HG03378 (cell line): Measurements from ENCODE around the gene CCM2.
"Not testable (repeated sequence)": the region's sequence is repeated elsewhere in the genome, so short reads cannot be mapped to it uniquely, and the experiment has no call there.

ENCODE experiments used
- ATAC-seq: cut with Tn5 transposase; IDR thresholded peaks from one replicate; pipeline ENCODE4 v1.9.1; 2021; ENCODE audit warnings: mild to moderate bottlenecking, moderate library complexity; ENCODE audit not compliant: unreplicated experiment

CCM2 gene

DNA sequence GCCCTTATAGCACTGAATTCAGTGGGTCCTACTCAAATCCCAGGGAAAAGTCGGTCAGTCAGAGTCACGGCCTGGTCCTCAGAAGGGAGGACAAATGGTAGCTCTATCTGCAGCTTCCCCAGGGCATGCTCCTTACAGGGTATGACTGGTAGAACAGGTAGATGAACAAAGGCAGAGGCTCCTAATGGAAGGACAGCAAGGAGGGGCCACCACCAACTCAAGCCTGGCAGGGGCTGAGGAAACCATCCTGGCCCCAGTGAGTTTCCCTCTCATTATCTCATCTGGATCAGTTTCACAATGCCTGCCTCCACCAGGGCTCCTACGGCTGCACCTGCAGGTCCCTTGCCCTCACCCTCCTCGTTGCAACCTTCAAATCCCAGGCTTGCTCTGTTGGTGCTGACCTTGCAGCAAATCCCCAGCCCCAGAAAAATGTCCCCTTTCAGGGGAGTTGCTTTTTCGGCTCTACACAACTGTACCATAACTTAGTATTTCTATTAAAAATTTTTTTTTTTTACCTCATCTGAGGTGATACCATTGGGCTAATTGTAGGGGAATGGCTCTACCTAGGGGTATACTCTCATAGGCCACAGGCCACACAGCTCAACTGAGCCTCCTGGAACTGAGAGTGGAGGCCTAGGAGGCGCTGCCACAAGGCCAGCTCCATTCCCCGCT is 18.8 kb upstream of the CCM2 start:
- no peak for ATAC-seq

DNA sequence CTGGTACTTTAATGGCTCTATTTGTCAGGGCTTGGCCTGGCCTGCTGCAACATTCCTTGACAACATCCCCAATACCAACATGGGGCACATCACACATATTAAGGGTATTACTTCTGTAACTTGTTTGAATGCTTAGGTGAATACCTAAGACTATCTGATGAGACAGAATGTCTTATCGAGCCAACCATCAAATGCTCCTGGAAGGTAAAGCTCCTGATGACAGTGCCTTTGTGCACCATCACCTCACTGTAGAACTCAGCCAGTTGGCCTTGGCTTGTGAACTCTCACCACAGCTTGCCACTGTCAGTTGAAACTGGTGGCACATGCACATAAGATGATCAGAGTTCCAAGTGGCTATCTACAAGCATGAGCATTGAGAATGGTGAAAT is 17.5 kb upstream of the CCM2 start:
- no peak for ATAC-seq

DNA sequence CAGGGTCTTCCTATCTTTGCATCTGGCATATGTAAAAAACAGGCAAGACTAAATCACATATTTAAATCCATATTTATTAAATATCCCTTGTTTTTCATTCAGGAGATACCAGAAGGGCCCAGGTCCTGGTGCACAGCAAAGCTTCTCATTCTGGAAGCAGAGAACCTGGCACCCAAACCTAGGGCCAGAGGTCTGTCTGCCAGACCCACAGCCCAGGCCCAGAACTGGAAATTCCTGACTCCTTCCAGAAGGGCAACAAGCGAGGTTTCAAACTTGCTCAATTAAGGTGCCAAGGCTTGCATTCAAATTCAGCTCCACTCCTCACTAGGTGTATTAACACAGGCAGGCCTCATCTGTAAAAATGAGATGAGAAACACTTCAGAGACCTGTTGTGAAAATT is 17.0 kb upstream of the CCM2 start:
- ATAC-seq, result no peak

DNA sequence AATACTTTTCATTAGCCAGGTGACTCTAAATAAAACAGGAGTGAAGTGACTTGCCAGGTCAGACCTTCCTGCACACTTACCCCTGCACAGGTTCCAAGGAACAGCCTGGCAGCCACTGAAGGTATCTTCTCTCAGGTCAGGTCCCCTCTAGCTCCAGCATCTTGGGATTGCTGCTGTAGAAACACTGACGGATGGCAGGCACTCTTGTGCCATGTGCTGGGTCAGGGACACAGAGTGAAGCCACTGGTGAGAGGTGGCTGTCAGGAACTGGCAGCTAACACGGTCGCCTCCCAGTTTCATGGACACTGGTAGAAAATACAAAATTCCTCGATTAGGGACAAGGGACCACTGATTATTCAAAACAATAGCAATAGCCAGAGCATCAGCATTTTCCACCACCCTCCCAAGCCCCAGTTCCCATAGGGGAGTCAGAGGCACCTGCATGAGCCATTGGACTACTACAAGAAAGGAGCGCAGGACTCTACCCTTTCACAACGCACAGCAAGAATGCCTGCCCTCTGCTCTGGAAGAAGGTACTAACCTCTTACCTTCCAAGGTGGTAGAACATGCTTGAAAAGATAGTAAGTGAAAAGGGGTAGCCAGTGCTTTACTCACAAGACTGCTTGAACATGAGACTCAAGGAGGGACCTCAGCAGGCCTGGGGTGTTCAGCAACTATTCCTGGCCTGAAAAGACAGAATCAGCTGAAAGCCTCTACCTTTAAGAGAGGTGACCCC is 16.1 kb upstream of the CCM2 start:
- ATAC-seq, result no peak

DNA sequence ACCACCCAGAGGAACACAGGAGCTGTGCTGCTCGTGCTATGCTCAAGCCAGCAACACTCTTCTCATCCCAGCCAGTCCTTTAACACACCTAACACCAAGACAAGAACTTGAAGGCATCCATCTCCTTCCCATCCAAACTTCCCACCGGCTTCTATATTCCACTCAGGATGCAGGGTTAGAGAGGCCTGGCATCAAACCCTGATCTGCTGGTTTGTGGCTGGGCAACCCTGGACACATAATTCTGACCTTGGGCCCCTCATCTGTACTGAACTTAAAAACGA is 15.6 kb upstream of the CCM2 start:
- no peak for ATAC-seq

DNA sequence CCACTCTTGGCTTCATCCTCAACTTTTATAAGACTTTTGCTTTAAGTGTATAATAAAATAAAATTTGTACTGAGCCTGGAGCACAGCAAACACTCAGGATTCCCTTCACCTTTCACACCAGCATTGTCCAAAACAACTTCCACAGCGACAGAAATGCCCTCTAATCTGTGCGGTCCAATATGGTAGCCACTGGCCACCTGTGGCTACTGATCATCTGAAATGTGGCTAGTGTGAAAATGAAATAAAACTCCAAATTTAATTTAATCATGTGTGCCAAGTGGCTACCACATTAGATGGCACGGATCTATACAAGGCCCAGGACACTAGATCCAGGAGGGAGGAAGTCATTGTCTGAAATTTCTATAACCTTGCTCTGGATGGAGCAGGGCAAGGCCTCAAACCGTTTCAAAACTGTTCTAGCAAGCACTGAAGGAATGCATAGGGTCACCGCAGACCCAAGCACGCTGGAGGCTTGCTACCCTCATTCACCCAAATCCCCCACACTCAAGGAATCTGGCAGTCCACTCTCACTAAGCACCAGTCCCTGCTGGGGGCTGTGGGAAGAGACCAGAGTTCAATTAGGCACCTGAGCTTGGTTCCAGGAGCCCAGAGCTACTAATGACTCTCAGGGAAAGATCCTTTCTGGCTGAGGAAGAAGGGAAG is 14.8 kb upstream of the CCM2 start:
- ATAC-seq, result no peak

DNA sequence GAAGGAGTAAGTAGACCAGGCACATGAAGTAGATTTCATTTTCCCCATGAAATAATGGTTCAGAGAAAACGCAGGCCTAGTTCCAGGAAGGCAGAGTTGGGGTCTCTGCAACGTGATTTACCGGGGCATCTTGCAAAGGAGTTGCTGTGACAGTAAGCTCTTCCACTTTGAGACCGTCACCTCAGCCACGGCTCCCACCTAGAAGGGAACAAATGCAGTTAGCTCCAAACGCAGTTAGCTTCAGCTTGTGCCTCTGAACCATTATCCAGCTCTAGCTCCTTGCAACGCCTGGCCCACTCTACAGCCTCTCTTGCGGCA is 14.1 kb upstream of the CCM2 start:
- no peak for ATAC-seq

DNA sequence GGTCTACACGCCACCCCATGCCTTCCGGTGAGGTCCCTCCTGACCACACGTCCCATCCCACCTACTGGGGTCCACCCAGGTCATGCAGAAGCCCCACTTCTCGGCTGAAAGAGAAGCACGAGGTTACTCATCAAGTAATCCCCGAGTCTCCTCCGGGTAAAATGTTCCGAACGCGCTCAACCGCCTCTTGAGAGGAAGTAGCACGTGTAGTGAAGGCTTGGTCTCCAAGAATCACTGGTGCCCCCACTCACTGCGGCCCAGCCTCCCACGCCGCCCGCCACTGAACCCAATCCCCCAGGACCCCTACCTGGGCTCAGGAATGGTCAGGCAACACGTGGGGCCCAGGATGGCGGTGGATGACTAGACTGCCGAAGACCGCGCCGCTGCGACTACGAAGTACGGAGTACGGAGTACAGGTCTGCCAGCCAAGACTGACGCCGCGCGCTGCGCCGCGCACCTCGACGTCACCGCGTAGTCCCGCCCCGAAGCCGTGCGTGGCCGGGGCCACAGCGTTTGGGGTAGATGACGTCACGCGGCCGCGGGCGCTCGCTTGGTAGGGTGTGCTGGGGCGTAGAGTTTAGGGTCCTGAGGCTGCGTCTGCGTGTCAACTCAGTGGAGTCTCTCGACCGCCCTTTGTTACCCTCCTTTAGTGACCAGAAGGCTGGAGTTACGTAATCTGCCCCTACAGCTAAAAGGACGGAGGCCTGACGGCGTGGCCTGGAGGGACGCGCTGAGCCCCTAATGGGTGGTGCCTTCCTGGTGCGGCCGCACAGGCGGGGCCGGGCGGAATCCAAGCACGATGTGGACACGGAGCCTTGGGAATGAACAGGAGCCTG is 13.6 kb upstream of the CCM2 start:
- peak; percentile 77 for ATAC-seq

DNA sequence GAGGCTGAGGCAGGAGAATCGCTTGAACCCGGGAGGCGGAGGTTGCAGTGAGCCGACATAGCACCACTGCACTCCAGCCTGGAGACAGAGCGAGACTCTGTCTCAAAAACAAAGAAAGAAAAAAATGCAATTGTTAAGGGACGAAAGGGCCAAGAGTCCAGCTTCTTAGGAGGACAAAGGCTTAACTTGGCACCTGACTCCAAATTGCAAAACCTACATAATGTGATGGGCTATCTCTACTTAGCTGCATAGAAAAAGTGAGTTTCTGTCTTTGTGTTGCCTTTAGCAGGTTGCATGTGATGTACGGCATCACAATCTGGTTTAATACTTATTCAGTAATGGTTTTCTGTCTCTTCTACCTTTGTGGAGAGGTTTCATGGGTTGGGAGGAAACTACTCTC is 12.5 kb upstream of the CCM2 start:
- no peak for ATAC-seq

DNA sequence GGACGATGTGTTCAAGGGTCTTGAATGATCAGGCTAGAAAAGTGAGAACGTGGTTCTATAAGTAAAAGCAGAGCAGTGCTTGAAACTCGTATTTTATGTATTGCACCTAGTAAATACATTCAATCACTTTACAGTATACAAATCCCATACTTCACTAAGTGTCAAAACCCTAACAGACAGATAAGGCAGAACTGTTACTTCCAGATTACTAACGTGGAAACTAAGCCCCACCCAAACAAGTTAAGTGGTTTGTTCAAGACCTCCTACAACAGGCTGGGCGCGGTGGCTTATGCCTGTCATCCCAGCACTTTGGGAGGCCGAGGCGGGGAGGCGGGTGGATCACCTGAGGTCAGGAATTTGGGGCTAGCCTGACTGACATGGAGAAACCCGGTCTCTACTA is 12.0 kb upstream of the CCM2 start:
- ATAC-seq, result no peak

DNA sequence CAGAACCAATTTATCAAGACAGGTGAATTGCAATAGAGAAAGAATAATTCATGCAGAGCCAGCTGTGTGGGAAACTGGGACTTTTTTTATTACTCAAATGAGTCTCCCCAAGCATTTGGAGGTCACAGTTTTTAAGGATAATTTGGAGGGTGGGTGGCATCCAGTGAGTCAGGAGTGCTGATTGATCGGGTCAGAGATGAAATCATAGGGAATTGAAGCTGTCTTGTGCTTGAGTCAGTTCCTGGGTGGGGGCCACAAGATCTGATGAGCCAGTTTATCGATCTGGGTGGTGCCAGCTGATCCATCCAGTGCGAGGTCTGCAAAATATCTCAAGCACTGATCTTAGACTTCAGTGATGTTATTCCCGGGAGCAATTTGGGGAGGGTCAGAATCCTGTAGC is 11.3 kb upstream of the CCM2 start:
- ATAC-seq, result no peak

DNA sequence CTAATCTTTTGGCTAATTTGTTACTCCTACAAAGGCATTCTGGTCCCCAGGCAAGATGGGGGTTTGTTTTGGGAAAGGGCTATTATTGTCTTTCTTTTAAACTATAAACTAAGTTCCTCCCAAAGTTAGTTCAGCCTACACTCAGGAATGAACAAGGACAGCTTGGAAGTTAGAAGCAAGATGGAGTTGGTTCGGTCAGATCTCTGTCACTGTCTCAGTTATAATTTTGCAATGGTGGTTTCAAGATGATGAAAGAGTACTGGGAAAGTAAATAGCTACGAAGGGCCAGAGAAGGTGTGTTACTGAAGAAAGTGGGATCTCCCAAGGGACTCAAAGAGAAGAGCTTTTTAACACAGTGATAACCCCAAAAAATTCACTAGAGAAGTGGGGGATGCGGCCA is 10.9 kb upstream of the CCM2 start:
- ATAC-seq, result no peak

DNA sequence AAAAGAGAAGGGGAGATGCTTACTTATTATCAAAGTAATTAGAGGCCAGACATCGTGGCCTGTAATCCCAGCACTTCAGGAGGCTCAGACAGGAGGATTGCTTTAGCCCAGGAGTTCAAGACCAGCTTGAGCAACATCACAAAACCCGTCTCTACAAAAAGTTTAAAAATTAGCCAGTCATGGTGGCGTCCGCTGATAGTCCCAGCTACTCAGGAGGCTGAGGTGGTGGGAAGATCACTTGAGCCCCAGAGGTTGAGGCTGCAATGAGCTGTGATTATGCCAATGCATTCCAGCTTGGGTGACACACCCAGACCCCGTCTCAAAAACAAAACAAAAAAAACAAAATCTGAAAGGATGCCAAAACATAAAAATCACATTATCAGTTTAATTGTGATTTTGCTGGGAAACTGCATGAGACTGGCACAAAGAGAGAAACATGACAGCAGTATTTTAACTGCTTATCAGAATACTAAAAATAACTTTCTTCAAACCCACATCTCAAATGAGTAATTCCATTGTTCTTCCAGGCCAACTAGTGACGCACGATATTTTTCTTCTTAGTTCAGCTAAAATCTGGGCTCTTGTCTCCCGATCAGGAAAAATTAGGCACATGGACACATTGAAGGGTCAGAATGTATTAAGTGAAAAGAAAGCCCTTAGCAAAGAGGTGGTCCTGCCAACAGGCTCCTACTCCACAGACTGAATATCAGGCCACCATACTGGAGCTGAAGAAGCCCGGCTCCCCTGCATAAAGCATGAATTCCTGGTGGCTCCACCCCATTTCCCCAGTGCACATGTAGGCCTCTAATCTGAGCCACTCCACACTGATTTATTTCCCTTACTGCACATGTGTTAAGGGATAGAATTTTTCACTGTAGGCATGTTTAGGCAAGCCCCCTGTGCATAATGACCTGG is 9.6 kb upstream of the CCM2 start:
- no peak for ATAC-seq

DNA sequence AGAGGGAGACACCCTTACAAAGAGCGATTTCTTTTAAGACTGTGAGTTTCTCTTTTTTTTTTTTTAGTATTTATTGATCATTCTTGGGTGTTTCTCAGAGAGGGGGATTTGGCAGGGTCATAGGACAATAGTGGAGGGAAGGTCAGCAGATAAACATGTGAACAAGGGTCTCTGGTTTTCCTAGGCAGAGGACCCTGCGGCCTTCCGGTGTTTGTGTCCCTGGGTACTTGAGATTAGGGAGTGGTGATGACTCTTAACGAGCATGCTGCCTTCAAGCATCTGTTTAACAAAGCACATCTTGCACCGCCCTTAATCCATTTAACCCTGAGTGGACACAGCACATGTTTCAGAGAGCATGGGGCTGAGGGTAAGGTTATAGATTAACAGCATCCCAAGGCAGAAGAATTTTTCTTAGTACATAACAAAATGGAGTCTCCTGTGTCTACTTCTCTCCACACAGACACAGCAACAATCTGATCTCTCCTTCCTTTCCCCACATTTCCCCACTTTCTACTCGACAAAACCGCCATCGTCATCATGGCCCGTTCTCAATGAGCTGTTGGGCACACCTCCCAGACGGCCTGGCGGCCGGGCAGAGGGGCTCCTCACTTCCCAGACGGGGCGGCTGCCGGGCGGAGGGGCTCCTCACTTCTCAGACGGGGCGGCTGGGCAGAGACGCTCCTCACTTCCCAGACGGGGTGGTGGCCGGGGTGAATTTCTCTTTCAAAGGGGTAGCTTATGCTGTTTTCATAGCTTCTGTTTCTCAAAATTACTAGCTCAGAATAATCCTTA is 7.8 kb upstream of the CCM2 start:
- ATAC-seq, result not testable (repeated sequence)

DNA sequence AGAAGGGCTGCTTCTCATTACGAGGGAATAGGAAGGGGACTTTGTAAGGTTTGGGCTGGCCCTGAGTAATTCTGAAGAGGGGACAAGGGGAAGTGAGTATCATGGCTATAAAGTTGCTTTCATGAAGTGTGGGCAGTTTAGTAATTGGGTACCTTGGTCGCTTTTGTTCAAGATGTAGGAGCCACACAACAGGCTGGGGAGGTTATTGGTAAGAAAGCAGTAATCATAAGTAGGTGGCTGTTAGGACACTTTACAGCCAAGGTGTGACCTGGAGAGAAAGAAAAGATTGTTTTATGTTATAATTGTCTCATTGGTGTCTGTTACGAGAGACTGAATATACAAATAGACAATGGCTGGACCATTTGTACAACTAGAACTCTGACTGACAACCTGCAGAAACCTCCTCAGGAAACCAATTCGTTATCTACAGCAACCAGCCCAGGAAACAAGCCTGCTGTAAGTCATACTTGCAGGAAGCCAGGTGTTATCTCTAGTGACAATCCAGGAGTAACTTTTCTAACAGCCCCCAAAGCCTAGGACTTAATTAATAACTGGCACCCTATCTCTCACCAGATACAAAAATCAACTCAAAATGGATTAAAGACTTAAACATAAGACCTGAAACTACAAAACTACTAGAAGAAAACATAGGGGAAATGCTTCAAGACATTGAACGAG is 5.0 kb upstream of the CCM2 start:
- no peak for ATAC-seq

DNA sequence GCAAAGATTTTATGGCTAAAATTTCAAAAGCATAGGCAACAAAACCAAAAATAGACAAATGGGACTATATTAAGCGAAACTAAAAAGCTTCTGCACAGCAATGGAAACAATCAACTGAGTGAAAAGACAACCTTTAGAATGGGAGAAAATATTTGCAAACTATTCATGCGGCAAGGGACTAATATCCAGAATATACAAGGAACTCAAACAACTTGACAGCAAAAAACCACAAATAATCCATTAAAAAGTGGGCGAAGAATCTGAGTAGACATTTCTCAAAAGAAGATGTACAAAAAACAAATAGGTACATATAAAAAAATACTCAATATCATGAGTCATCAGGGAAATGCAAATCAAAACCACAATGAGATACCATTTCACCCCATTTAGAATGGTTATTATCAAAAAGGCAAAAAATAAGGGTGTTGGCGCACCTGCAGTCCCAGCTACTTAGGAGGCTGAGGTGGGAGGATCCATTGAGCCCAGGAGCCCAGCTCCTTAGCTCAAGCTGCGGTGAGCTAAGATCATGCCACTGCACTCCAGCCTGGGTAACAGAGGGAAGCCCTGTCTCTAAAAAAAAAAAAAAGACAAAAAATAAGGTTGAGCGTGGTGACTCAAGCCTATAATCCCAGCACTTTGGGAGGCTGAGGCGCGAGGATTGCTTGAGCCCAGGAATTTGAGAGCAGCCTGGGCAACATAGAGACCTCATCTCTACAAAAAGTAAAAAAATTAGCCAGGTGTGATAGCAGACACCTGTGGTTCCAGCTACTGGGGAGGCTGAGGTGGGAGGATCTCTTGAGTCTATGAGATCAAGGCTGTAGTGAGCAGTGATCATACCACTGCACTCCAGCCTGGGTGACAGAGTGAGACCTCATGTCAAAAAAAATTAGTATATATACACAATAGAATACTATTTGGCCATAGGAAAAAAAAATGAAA is 4.2 kb upstream of the CCM2 start:
- peak; percentile 28 for ATAC-seq

DNA sequence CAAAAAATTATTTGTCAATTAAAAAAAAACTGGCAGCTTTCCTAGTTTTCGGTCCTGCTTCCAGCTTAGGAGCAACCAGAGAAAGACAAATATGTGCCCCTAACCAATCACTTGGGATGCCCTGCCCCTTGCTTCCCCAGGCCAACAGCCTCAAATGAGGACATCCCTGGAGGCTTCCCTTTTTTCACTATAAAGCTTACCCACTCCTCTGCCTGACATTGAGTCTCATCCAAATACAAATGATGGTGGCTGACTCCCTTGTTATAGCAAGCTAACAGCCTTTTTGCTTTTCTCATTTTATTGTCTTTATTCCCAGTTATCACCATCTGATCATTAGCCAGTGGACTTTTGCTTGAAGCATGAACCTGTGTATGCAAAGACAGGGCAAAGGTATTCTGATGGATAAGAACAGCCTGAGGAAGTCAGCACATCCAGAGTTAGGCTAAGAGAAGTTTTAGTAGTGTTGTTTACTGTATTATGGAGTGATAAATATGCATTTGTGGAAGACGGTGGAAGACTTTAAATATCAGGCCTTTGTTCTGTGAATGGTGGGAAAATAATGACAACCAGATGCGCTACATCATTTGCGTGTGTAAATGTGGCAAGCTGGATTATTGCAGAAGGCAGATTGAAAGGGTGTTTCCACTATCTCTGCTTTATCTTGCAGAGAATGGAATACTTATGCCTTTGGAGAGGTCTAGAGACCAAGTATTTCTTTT is 1.7 kb upstream of the CCM2 start:
- ATAC-seq, result no peak
